IgD-negative memory B cell (primary cell): Measurements from ENCODE around the gene CLEC19A. TPM values are rescaled to one million over a fixed set of nuclear protein-coding genes. Genes with fewer than 3 reads are reported as not detected.
"Not testable (repeated sequence)": the region's sequence is repeated elsewhere in the genome, so short reads cannot be mapped to it uniquely, and the experiment has no call there.

Experiments
- H3K27ac Mint-ChIP-seq, 3 donors: one replicate each; pipeline ENCODE4 v1.8.0; 2020 to 2022; ENCODE audit warnings: mild to moderate bottlenecking in 3 of 3, mixed read lengths in 3 of 3, moderate library complexity in 1 of 3
- H3K27me3 Mint-ChIP-seq: one replicate; pipeline ENCODE4 v1.8.0; 2021; ENCODE audit warnings: mixed read lengths
- H3K36me3 Mint-ChIP-seq: one replicate; pipeline ENCODE4 v1.8.0; 2020; ENCODE audit warnings: mild to moderate bottlenecking, mixed read lengths
- H3K4me1 Mint-ChIP-seq, 3 donors: one replicate each; pipeline ENCODE4 v1.8.0; 2020 to 2022; ENCODE audit warnings: mixed read lengths in 3 of 3, mild to moderate bottlenecking in 1 of 3
- H3K4me3 Mint-ChIP-seq, 4 donors: one replicate each; pipeline ENCODE4 v1.8.0; 2020 to 2022; ENCODE audit warnings: mild to moderate bottlenecking in 4 of 4, mixed read lengths in 4 of 4, moderate library complexity in 3 of 4
- H3K9me3 Mint-ChIP-seq, 3 donors: one replicate each; pipeline ENCODE4 v1.8.0; 2020 to 2021; ENCODE audit warnings: mixed read lengths in 3 of 3, mild to moderate bottlenecking in 1 of 3
- polyA plus RNA-seq: library from polyadenylated mRNA; unstranded; fragments of 300-500 nt; fragmentation: Illumina TruSeq; gene quantifications from one replicate; pipeline ENCODE4 v1.2.3, GENCODE V29; 2021

Gene CLEC19A
- polyA plus RNA-seq, 1 donor from 2014 or later = not detected

GRCh38 chr16:19295393-19295792, 9.9 kb downstream of the CLEC19A start:
- H3K27ac Mint-ChIP-seq = no peak overlapping the region
- H3K27me3 Mint-ChIP-seq = peaks cover 2% of the 10 kb centered on the region
- peaks cover 8 to 14% (median 12%) of the 10 kb centered on the region in 3 donors for H3K4me1 Mint-ChIP-seq
- H3K4me3 Mint-ChIP-seq = no peak overlapping the region
- H3K36me3 Mint-ChIP-seq = peaks cover 1% of the 10 kb centered on the region
- no peaks in the 10 kb centered on the region for H3K9me3 Mint-ChIP-seq

- Mint-ChIP-seq H3K9me3 (no peaks in the 10 kb centered on the region), H3K4me3 (no peak overlapping the region), H3K4me1 (peaks cover 8 to 14% (median 12%) of the 10 kb centered on the region in 3 donors), H3K36me3 (peaks cover 1% of the 10 kb centered on the region), H3K27me3 (peaks cover 3% of the 10 kb centered on the region), H3K27ac (no peak overlapping the region)
Measured at GRCh38 chr16:19297454-19297853, 11.9 kb downstream of the CLEC19A start.

DNA sequence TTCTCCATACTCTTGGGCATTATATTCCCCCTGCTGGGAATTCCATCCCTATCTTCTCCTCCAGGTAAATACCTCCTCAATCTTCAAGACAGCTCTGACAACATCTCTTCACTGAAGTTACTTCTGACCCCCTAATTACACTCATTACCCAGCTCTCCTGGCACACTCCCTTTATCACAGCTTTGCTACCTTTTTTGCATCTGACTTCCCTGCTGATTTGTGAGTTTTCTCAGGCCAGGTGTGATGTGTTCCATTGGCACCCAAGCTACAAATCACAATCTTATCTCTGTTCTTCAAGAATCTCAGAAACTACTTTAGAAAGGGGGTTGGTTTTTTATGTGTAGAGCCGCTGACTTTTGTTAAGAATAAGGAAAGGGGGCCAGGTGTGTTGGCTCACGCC, 14.0 kb downstream of the CLEC19A start:
- peak overlapping the region in 1 of 4 donors; percentile 65 for H3K4me3 Mint-ChIP-seq
- H3K27ac Mint-ChIP-seq = peak overlapping the region in 2 of 3 donors; percentile 54 to 81
- H3K36me3 Mint-ChIP-seq = peaks cover 1% of the 10 kb centered on the region
- peaks cover 3% of the 10 kb centered on the region for H3K27me3 Mint-ChIP-seq
- peaks cover 3 to 4% (median 4%) of the 10 kb centered on the region in 3 donors for H3K4me1 Mint-ChIP-seq
- peaks cover 0 to 2% (median 1%) of the 10 kb centered on the region in 3 donors for H3K9me3 Mint-ChIP-seq

DNA sequence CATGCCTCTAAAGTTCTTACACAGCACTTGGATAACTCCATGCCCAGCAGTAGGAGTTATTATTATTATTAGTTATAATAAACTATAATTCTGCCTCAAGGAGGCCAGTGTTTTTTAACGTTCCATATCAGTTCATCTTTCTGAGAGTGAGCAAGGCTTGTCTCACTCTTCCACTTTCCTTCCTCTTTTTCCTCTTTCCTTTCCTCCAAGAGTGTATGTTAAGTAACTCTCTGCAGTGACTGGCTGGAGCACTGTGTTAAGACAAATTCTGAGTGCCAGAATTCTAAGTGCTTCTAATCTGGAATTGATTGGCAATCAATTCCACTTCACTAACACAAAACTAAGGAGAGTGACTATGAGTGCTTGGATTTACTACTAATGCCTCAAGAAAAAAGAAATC, 16.4 kb downstream of the CLEC19A start:
- H3K36me3 Mint-ChIP-seq = peaks cover 1% of the 10 kb centered on the region
- peaks cover 1% of the 10 kb centered on the region for H3K27me3 Mint-ChIP-seq
- H3K9me3 Mint-ChIP-seq = peaks cover 0 to 2% (median 1%) of the 10 kb centered on the region in 3 donors
- H3K27ac Mint-ChIP-seq = no peak overlapping the region
- no peak overlapping the region for H3K4me3 Mint-ChIP-seq
- H3K4me1 Mint-ChIP-seq = peaks cover 0 to 2% (median 0%) of the 10 kb centered on the region in 3 donors

GRCh38 chr16:19304750-19305149, 19.2 kb downstream of the CLEC19A start:
- Mint-ChIP-seq H3K27ac (no peak overlapping the region), H3K27me3 (peaks cover 4% of the 10 kb centered on the region), H3K9me3 (peaks cover 0 to 2% (median 1%) of the 10 kb centered on the region in 3 donors), H3K4me3 (no peak overlapping the region), H3K4me1 (peaks cover 0 to 2% (median 0%) of the 10 kb centered on the region in 3 donors), H3K36me3 (peaks cover 1% of the 10 kb centered on the region)

DNA sequence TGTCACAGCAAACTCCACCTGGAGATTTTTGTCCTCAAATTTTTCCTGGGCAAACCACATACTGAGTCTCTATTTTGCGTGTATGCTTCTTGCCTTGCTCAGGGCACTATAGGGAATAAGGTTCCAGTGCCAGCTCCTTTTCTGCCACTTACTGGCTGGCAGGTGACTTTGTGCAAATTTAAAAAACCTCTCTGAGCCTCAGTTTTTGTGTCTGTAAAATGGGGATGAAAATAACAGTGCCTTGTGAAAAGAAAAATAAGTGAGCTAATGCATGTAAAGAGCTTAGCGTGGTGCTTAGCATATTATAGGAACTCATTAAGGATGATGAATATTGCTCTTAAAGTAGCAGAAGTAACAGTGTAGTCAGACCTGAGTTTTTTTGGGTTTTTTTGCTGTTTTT, 19.9 kb downstream of the CLEC19A start:
- Mint-ChIP-seq H3K27me3 (peaks cover 4% of the 10 kb centered on the region), H3K9me3 (peaks cover 0 to 2% (median 1%) of the 10 kb centered on the region in 3 donors), H3K27ac (no peak overlapping the region), H3K4me3 (no peak overlapping the region), H3K36me3 (peaks cover 1% of the 10 kb centered on the region), H3K4me1 (peaks cover 0 to 2% (median 0%) of the 10 kb centered on the region in 3 donors)

DNA sequence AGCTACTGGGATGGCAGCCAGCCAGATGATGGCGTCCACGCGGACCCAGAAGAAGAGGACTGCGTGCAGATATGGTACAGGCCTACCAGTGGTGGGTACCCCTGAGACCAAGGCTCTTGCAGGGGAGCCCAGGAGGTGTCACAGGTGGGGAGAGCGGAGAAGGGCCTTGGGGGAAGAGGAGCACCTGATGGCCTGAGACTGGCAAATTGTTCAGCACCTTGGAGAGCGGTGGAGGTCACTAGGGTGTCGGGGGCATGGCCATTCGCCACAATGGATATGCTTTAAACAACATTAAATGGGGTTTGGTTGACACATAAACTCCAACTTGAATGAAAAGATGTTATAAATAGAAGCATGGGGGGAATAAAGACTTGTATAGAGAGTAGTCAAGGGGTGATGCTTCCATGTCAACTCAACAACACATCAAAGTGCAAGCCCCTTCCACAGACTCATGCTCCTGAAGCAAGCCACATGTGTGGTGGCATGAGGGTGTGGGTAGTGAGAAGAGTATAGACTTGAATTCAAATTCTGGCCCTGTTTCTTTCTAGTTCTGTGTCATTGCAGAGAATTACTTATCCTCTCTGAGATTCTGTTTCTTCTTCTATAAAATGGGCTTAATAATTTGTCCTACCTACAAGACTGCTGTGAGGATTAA, 22.2 kb downstream of the CLEC19A start:
- peaks cover 1% of the 10 kb centered on the region for H3K36me3 Mint-ChIP-seq
- peaks cover 0 to 2% (median 0%) of the 10 kb centered on the region in 3 donors for H3K4me1 Mint-ChIP-seq
- H3K27me3 Mint-ChIP-seq = peaks cover 2% of the 10 kb centered on the region
- H3K4me3 Mint-ChIP-seq = no peak overlapping the region
- H3K27ac Mint-ChIP-seq = no peak overlapping the region
- H3K9me3 Mint-ChIP-seq = peaks cover 0 to 1% (median 0%) of the 10 kb centered on the region in 3 donors

GRCh38 chr16:19308392-19308791, 22.9 kb downstream of the CLEC19A start:
- no peaks in the 10 kb centered on the region for H3K9me3 Mint-ChIP-seq
- peaks cover 0 to 2% (median 0%) of the 10 kb centered on the region in 3 donors for H3K4me1 Mint-ChIP-seq
- H3K4me3 Mint-ChIP-seq = no peak overlapping the region
- H3K36me3 Mint-ChIP-seq = no peaks in the 10 kb centered on the region
- no peak overlapping the region for H3K27ac Mint-ChIP-seq
- H3K27me3 Mint-ChIP-seq = peaks cover 2% of the 10 kb centered on the region

- Mint-ChIP-seq H3K36me3 (no peaks in the 10 kb centered on the region), H3K27me3 (peaks cover 2% of the 10 kb centered on the region), H3K27ac (no peak overlapping the region), H3K9me3 (no peaks in the 10 kb centered on the region), H3K4me3 (no peak overlapping the region), H3K4me1 (peaks cover 0 to 2% (median 0%) of the 10 kb centered on the region in 3 donors)
Measured at GRCh38 chr16:19309178-19309577, 23.6 kb downstream of the CLEC19A start.

GRCh38 chr16:19314718-19315425, 29.3 kb downstream of the CLEC19A start:
- Mint-ChIP-seq H3K27ac (no peak overlapping the region), H3K4me3 (no peak overlapping the region), H3K27me3 (no peaks in the 10 kb centered on the region), H3K4me1 (peaks cover 0 to 1% (median 0%) of the 10 kb centered on the region in 3 donors), H3K36me3 (no peaks in the 10 kb centered on the region), H3K9me3 (no peaks in the 10 kb centered on the region)

- Mint-ChIP-seq H3K4me3 (no peak overlapping the region), H3K9me3 (no peaks in the 10 kb centered on the region), H3K36me3 (no peaks in the 10 kb centered on the region), H3K4me1 (peaks cover 0 to 1% (median 0%) of the 10 kb centered on the region in 3 donors), H3K27me3 (no peaks in the 10 kb centered on the region), H3K27ac (no peak overlapping the region)
Measured at GRCh38 chr16:19315889-19316433, 30.4 kb downstream of the CLEC19A start.

DNA sequence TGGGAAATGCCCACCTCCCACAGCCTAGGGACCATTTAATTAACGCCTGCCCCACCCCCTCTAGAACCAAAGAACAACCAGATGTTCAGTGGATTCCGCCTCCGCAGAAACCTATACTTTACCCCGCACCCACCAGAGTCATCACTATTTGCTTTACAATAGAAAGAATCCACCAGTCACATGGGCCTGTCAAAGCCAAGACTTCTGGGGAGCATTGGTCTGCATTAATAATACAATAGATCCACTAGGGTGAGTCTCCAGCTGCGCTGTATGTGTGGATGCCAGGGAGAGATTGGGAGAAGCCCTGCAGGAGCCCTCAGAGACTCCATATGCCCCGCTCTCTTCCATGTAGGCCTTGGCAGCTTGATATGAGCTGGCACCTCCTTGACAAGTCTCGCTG, 31.3 kb downstream of the CLEC19A start:
- Mint-ChIP-seq H3K4me3 (no peak overlapping the region), H3K9me3 (no peaks in the 10 kb centered on the region), H3K4me1 (peaks cover 0 to 1% (median 0%) of the 10 kb centered on the region in 3 donors), H3K27me3 (no peaks in the 10 kb centered on the region), H3K36me3 (no peaks in the 10 kb centered on the region), H3K27ac (no peak overlapping the region)

DNA sequence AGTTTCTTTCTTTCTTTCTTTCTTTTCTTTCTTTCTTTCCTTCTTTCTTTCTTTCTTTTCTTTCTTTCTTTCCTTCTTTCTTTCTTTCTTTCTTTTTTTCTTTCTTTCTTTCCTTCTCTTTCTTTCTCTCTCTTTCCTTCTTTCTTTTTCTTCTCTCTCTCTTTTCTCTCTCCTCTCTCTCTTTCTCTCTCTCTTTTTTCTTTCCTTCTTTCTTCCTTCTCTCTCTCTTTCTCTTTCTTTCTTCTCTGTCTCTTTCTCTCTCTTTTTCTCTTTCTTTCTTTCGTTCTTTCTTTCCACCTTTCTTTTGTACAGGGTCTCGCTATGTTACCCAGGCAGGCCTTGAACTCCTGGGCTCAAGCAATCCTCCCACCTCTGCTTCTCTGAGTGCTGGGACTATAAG, 35.7 kb downstream of the CLEC19A start:
- H3K36me3 Mint-ChIP-seq, H3K27ac Mint-ChIP-seq, H3K9me3 Mint-ChIP-seq, H3K4me3 Mint-ChIP-seq, H3K4me1 Mint-ChIP-seq, H3K27me3 Mint-ChIP-seq: not testable (repeated sequence)

- Mint-ChIP-seq H3K4me3 (no peak overlapping the region), H3K4me1 (peaks cover 0 to 2% (median 0%) of the 10 kb centered on the region in 3 donors), H3K36me3 (peaks cover 2% of the 10 kb centered on the region), H3K27me3 (no peaks in the 10 kb centered on the region), H3K27ac (no peak overlapping the region), H3K9me3 (peaks cover 0 to 17% (median 2%) of the 10 kb centered on the region in 3 donors)
Measured at GRCh38 chr16:19323596-19323995, 38.1 kb downstream of the CLEC19A start.

DNA sequence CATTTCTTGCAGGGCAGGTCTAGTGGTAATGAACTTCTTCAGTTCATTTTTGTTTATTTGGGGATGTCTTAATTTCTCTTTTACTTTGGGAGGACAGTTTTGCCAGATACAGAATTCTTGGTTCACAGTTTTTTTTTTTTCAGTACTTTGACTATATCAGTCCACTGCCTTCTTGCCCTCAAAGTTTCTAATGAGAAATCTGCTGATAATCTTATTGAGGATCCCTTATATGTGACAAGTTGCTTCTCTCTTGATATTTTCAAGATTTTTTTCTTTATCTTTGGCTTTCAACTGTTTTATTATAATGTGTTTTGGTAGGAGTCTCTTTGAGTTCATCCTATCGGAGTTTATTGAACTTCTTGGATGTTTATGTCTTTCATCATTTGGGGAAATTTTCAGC, 42.8 kb downstream of the CLEC19A start:
- H3K36me3 Mint-ChIP-seq = peaks cover 3% of the 10 kb centered on the region
- H3K27me3 Mint-ChIP-seq = no peaks in the 10 kb centered on the region

More for the DNA sequence above, 42.8 kb downstream of the CLEC19A start:
- Mint-ChIP-seq H3K27ac (no peak overlapping the region), H3K9me3 (peaks cover 0 to 17% (median 4%) of the 10 kb centered on the region in 3 donors), H3K4me3 (no peak overlapping the region), H3K4me1 (peaks cover 0 to 2% (median 0%) of the 10 kb centered on the region in 3 donors)
